ENCODE data around the gene DMRTB1. TPM values are rescaled to one million over a fixed set of nuclear protein-coding genes. Genes with fewer than 3 reads are reported as not detected.

The DMRTB1 gene
- total and polyA plus RNA-seq, 9 of the 15 experiments (the other 6 are each of a cell fraction or from before 2014, with no cell fraction given): 0.06 to 0.35 (median 0.13) TPM; not detected in 3

DNA sequence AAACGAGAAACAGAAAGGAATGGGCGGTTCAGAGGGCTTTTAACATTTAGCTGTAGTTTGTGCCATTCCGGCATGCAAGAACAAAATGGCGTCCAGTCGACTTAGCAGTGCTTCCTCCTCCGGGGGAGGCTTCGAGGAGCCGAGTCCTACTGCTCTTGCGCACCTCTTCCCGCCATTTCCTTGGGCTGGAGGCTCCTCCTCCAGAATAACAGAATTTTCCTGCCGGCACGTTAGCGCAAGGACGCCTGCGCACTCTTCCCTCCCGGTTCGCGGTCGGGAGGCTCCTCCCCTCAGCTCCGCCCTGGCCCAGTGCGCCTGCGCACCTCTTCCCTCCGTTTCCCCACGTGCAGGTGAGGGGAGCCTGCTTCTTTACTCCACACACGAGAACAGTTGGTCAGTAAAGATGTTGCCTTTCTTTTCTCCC is 1.0 kb downstream of the DMRTB1 start:
- peak; percentile 77 to 90 (median 86) for DNase-seq (ENCODE audit: extremely low read depth in 1 of 4, low spot score in 3 of 4)
- CTCF ChIA-PET (ENCODE audit: low intra/inter-chr PET ratio): interaction anchor here (0.6 kb wide), 1 partner anchor 21 kb away, joined by 3 read pairs; no protein-coding TSS in a partner anchor
- intact Hi-C loops (cut with micrococcal nuclease) (no loop called here), in situ Hi-C loops (cut with MboI) (no loop called here)
- Histone ChIP-seq H2AFZ (ENCODE audit: low read depth, low read length) (peak overlapping the region; percentile 92), H4K20me1 (replicated peaks; ENCODE audit: control insufficient read depth, insufficient read depth, low read length) (no peaks in the 10 kb centered on the region), H3K27ac (ENCODE audit: extremely low read depth, low read depth, low read length) (peak overlapping the region; percentile 55; the same call in 1 of the 3 replicates), H3K4me2 (ENCODE audit: insufficient read depth, low read length) (peak overlapping the region; percentile 26), H3K79me2 (ENCODE audit: control insufficient read depth, insufficient read depth, low read length) (no peaks in the 10 kb centered on the region), H3K4me3 (no peak overlapping the region), H3K27me3 (ENCODE audit: control insufficient read depth in 2 of 2, insufficient read depth in 2 of 2, low read length in 2 of 2) (peaks cover 18 to 52% of the 10 kb centered on the region in 2 experiments; a peak in 4 of 5 replicates), H3K36me3 (ENCODE audit: control insufficient read depth, insufficient read depth, low read length) (no peaks in the 10 kb centered on the region), H3K9me3 (replicated peaks; ENCODE audit: control insufficient read depth, insufficient read depth, low read depth, low read length) (0 out of 2 replicates have a peak, but pooled peaks cover 2% of the 10 kb centered on the region), H3K9ac (ENCODE audit: insufficient read depth in 1 of 2, low read depth in 2 of 2, low read length in 2 of 2) (no peak overlapping the region), H3K9me1 (ENCODE audit: control insufficient read depth, insufficient read depth, low read length) (no peaks in the 10 kb centered on the region), H3K4me1 (replicated peaks in 1 of 2; ENCODE audit: control insufficient read depth in 2 of 2, insufficient read depth in 2 of 2, low read length in 2 of 2) (peaks cover 0 to 20% of the 10 kb centered on the region in 2 experiments; a peak in 3 of 5 replicates)
- POLR2A ChIA-PET: interaction anchor here (0.6 to 0.8 kb wide), 2 partner anchors 15 to 28 kb away, joined by 3 to 4 read pairs; no protein-coding TSS in a partner anchor
- WGBS (ENCODE audit: insufficient coverage, low coverage, missing lambda C conversion rate): 9% methylated on average over 25 of the region's 25 CpGs
- BruUV-seq (replicated peaks): no TSS peak
- ATAC-seq: peak; percentile 95
- FAIRE-seq: peak; percentile 87
- TF ChIP-seq RNF2 (IDR thresholded peaks at IDR 0.05) (peak; percentile 60; the same call in 1 of the 2 replicates), CBFB (CRISPR knock-in tag; IDR thresholded peaks at IDR 0.05) (no peak), RAD51 (IDR thresholded peaks at IDR 0.05; ENCODE audit: borderline replicate concordance, low read depth) (no peak), ATF7 (IDR thresholded peaks at IDR 0.05) (peak; percentile 24; the same call in 1 of the 2 replicates), MAFG (tag; conservative IDR thresholded peaks at IDR 0.05) (no peak), NR4A1 (CRISPR knock-in tag; IDR thresholded peaks at IDR 0.05) (no peak), NR4A1 (tag; IDR thresholded peaks at IDR 0.05) (no peak), ARNT (IDR thresholded peaks at IDR 0.05) (no peak), YY1 (IDR thresholded peaks at IDR 0.05; ENCODE audit: borderline replicate concordance in 1 of 3, control insufficient read depth in 1 of 3, extremely low read depth in 1 of 3, insufficient read depth in 3 of 3, insufficient read length in 1 of 3, insufficient replicate concordance in 2 of 3, low read depth in 1 of 3, low read length in 2 of 3) (peak; percentile 57 to 91 (median 75)), ARHGAP35 (IDR thresholded peaks at IDR 0.05; ENCODE audit: partially characterized antibody) (no peak), ETV1 (tag; conservative IDR thresholded peaks at IDR 0.05; ENCODE audit: low read depth) (no peak), U2AF1 (optimal IDR thresholded peaks at IDR 0.05; ENCODE audit: low read depth, low read length) (no peak)
- TF ChIP-seq, protein P1, sequence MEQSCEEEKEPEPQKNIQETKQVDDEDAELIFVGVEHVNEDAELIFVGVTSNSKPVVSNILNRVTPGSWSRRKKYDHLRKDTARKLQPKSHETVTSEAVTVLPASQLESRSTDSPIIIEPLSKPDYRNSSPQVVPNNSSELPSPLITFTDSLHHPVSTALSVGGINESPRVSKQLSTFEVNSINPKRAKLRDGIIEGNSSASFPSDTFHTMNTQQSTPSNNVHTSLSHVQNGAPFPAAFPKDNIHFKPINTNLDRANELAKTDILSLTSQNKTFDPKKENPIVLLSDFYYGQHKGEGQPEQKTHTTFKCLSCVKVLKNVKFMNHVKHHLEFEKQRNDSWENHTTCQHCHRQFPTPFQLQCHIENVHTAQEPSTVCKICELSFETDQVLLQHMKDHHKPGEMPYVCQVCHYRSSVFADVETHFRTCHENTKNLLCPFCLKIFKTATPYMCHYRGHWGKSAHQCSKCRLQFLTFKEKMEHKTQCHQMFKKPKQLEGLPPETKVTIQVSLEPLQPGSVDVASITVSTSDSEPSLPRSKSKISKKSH (CRISPR knock-in tag; IDR thresholded peaks at IDR 0.05): no peak
- TF ChIP-seq, protein P2, sequence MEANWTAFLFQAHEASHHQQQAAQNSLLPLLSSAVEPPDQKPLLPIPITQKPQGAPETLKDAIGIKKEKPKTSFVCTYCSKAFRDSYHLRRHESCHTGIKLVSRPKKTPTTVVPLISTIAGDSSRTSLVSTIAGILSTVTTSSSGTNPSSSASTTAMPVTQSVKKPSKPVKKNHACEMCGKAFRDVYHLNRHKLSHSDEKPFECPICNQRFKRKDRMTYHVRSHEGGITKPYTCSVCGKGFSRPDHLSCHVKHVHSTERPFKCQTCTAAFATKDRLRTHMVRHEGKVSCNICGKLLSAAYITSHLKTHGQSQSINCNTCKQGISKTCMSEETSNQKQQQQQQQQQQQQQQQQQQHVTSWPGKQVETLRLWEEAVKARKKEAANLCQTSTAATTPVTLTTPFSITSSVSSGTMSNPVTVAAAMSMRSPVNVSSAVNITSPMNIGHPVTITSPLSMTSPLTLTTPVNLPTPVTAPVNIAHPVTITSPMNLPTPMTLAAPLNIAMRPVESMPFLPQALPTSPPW (CRISPR knock-in tag; IDR thresholded peaks at IDR 0.05): no peak
- TF ChIP-seq, protein P3, sequence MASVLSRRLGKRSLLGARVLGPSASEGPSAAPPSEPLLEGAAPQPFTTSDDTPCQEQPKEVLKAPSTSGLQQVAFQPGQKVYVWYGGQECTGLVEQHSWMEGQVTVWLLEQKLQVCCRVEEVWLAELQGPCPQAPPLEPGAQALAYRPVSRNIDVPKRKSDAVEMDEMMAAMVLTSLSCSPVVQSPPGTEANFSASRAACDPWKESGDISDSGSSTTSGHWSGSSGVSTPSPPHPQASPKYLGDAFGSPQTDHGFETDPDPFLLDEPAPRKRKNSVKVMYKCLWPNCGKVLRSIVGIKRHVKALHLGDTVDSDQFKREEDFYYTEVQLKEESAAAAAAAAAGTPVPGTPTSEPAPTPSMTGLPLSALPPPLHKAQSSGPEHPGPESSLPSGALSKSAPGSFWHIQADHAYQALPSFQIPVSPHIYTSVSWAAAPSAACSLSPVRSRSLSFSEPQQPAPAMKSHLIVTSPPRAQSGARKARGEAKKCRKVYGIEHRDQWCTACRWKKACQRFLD (CRISPR knock-in tag; IDR thresholded peaks at IDR 0.05): peak; percentile 68; the same call in 1 of the 2 replicates
- TF ChIP-seq, protein P4, sequence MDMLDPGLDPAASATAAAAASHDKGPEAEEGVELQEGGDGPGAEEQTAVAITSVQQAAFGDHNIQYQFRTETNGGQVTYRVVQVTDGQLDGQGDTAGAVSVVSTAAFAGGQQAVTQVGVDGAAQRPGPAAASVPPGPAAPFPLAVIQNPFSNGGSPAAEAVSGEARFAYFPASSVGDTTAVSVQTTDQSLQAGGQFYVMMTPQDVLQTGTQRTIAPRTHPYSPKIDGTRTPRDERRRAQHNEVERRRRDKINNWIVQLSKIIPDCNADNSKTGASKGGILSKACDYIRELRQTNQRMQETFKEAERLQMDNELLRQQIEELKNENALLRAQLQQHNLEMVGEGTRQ (CRISPR knock-in tag; IDR thresholded peaks at IDR 0.05): peak; percentile 33; the same call in 1 of the 2 replicates
- TF ChIP-seq, protein P5, sequence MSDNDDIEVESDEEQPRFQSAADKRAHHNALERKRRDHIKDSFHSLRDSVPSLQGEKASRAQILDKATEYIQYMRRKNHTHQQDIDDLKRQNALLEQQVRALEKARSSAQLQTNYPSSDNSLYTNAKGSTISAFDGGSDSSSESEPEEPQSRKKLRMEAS (CRISPR knock-in tag; IDR thresholded peaks at IDR 0.05): peak; percentile 70

Measured in K562 (cell line).